Omental fat pad (tissue), 4 donors: ENCODE results near the gene PARN. TPM values are rescaled to one million over a fixed set of nuclear protein-coding genes. Genes with fewer than 3 reads are reported as not detected.
"Not testable (repeated sequence)": the region's sequence is repeated elsewhere in the genome, so short reads cannot be mapped to it uniquely, and the experiment has no call there.

Experiments
- ATAC-seq: fragments of 150-250 bp; one replicate; pipeline ENCODE4 v1.9.1; 2016; ENCODE audit warnings: mild to moderate bottlenecking, moderate library complexity; ENCODE audit not compliant: low FRiP score
- DNase-seq: peaks from one replicate; pipeline ENCODE4 v3.0.0-alpha.2; 2019; ENCODE audit warnings: low spot score
- total RNA-seq, 4 donors: library from RNA; depleted of rRNA; stranded (reverse); fragments of >200 nt; gene quantifications; one replicate each; pipeline ENCODE4 v1.1.0, GENCODE V29; 2016
- TF ChIP-seq, protein P1 (sequence below), 3 donors: fragments of 450-650 bp; IDR thresholded peaks; one replicate each; pipeline ENCODE4 v1.5.1; 2016 to 2017; ENCODE audit warnings: antibody characterized with exemption in 3 of 3, mild to moderate bottlenecking in 3 of 3, moderate library complexity in 2 of 3

PARN gene
- total RNA-seq, 4 donors from 2014 or later: 23.0 to 34.8 (median 26.4) TPM

DNA sequence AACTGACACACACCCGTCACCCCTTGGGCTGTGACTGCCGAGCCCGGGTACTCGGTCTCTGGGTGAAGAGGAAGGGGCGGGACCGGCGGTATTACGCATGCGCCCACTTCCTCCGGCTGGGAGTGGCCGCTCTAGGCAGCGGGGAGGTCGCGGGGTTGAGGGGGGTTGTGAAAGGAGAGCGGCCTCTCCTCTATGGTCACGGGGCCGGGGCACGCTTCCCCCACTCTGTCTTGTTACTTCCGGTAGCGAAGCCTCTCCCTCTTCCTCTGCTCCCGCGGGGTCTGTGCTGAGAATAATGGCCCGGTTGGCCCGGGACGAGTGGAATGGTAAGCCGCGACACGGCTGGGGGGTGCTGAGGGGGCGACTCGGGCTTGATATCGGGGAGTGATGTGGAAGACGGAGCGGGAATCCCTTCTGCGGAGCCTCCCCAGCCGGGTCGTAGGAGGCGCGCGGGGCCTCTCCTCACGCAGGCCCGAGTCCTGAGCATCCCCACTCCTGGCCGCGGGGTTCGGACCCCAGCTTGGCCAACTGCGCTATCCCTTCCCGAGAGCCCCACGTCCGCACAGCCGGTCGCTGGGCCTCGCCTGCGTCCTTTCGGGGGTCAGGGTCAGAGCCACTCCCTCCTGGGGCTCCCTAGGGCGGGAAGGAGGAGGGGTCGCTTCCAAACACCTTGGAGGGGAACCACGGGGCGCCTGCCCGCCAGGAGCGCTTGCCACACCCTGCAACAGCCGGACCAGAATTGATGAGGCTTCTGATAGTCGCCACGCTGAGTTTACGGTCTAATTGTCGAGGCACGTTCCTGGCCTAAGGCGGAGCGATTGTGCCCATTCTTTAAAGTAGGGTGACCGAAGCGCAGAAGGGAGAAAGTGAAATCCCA is 2.9 kb upstream of the PARN start, which contains the start of gene BFAR:
Gene BFAR (plus strand): TSS at position 259 of the 877 bp plus-strand sequence. CDS start 11,396 bp downstream, outside the sequence.
- DNase-seq (peak; percentile 98), ATAC-seq (peak; percentile 94)
- TF ChIP-seq, protein P1, sequence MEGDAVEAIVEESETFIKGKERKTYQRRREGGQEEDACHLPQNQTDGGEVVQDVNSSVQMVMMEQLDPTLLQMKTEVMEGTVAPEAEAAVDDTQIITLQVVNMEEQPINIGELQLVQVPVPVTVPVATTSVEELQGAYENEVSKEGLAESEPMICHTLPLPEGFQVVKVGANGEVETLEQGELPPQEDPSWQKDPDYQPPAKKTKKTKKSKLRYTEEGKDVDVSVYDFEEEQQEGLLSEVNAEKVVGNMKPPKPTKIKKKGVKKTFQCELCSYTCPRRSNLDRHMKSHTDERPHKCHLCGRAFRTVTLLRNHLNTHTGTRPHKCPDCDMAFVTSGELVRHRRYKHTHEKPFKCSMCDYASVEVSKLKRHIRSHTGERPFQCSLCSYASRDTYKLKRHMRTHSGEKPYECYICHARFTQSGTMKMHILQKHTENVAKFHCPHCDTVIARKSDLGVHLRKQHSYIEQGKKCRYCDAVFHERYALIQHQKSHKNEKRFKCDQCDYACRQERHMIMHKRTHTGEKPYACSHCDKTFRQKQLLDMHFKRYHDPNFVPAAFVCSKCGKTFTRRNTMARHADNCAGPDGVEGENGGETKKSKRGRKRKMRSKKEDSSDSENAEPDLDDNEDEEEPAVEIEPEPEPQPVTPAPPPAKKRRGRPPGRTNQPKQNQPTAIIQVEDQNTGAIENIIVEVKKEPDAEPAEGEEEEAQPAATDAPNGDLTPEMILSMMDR (IDR thresholded peaks at IDR 0.05): no peak

DNA sequence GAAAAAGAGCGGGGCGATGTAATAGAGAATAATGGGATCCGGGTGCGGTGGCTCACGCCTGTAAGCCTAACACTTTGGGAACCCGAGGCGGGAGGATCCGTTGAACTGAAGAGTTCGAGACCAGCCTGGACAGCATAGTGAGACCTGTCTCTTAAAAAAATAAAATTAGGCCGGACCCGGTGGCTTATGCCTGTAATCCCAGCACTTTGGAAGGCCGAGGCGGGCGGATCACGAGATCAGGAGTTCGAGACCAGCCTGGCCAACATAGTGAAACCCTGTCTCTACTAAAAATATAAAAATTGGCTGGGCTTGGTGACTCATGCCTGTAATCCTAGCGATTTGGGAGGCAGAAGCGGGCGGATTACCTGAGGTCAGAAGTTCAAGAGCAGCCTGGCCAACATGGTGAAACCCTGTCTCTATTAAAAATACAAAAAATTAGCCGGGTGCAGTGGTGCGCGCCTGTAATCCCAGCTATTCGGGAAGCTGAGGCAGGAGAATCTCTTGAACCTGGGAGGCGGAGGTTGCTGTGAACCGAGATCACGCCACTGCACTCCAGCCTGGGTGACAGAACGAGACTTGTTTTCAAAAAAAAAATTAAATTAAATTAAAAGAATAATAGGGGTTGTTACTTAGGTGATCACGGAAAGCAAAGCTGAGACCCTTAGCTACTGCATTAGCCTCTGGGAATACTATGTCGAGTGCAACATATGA is 715 bp upstream of the PARN start:
- not testable (repeated sequence) for DNase-seq, ATAC-seq

DNA sequence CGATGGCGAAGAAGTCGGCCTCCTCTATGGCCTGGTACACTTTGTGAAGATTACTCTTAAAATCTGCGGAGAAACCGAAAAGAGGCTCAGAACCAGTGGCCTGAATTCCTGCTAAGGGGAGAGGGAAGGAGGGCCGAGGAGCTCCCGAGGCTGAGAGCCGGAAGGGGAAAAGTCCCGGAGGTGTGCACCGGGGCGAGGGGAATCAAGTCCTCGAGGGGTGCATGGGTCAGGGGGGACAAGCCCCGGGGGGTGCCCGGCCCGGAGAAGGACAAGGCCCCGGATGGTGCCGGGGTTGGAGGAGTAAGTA is 495 bp downstream of the PARN start:
- TF ChIP-seq, protein P1 (IDR thresholded peaks at IDR 0.05): no peak
- ATAC-seq (no peak), DNase-seq (no peak)

DNA sequence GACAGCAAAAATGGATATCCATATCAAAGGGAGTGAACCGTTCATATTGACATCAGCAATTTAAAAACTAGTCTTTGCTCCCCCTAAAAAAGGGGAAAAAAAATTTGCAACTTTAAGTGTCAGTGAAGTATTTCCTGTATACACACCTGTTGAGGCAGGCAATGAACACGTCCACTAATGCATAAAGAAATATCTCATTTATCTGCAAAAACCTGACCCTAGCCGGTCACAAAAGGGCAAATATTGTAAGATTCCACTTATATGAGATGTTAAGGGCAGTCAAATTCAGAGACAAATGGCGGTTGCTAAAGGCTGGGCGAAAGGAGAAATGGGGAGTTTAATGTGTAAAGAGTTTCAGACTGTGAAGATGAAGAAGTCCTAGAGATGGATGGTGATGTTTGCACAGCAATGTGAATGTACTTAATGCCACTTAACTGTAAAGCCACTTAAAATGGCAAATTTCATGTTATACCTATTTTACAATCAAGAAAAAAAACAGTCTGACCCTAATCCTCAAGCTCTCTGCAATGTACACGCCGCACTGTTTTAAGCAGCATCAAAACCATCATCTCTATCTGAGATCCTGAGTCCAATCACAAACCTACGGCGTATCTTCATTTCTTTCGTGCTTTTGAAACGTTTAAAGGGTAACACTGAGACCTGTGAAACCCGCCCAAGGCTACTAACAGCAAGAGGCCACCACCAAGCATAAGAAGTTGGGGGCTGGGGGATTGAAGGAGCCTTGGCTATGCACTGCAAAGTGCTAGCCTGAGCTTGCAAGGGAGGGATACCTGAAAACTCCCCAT is 1.1 kb downstream of the PARN start:
- DNase-seq (no peak), ATAC-seq (no peak)
- TF ChIP-seq, protein P1 (IDR thresholded peaks at IDR 0.05): no peak

DNA sequence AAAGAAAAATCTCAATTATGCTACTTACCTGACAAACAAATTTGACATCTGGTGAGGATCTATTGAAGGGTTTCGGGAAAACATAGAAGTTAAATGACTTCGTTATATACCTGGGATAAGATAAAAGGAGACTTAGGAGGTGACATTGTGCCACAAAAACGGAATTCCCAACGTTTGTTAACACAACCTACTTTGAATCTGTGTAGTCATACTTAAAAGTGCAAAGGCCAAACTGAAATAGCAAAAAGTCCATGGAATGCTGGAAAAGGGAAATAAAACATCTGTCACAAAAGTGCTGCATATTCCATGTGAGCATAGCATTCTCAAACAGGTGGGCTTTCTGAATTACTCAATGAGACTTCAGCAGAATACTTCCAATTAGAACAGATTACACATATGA is 3.0 kb downstream of the PARN start:
- TF ChIP-seq, protein P1 (IDR thresholded peaks at IDR 0.05): no peak
- no peak for ATAC-seq
- no peak for DNase-seq

DNA sequence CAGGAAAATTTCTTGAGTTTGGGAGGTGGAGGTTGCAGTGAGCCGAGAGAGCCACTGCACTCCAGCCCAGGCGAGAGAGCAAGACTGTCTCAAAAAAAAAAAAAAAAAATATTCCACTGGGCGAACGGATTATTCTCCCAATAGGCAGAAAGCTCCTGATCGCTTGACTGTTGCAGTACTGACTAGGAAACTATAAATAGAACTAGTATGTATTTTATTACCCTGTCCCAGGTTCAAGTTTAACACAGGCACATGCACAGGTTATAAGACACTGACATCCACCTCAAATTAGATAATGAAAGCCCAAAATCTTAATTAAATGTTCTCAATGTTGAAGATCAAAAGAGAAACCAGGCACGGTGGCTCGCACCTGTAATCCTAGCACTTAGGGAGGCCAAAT is 11.5 kb downstream of the PARN start:
- TF ChIP-seq, protein P1 (IDR thresholded peaks at IDR 0.05): no peak
- ATAC-seq (no peak), DNase-seq (no peak)

DNA sequence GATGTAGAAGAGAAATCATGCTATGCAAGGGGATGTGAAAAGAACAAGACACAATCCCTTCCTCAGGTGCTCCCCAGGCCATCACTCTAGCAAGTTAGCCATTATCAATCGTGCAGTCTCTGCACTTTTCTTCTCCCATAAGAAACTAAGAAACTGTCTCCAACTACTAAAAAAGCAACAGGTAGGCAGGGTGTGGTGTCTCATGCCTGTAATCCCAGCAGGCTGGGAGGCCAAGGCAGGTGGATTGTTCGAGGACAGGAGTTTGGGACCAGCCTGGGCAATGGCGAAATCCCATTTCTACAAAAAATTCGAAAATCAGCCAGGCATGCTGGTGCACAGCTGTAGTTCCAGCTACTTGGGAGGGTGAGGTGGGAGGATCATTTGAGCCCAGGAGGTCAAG is 13.8 kb downstream of the PARN start:
- DNase-seq (no peak), ATAC-seq (no peak)
- TF ChIP-seq, protein P1 (IDR thresholded peaks at IDR 0.05): no peak
